Measurements from ENCODE around the gene SPATA20. TPM values are rescaled to one million over a fixed set of nuclear protein-coding genes. Genes with fewer than 3 reads are reported as not detected.

SPATA20 gene
- total and polyA plus RNA-seq, 2 donors from 2014 or later = 52.7 to 60.4 TPM

DNA sequence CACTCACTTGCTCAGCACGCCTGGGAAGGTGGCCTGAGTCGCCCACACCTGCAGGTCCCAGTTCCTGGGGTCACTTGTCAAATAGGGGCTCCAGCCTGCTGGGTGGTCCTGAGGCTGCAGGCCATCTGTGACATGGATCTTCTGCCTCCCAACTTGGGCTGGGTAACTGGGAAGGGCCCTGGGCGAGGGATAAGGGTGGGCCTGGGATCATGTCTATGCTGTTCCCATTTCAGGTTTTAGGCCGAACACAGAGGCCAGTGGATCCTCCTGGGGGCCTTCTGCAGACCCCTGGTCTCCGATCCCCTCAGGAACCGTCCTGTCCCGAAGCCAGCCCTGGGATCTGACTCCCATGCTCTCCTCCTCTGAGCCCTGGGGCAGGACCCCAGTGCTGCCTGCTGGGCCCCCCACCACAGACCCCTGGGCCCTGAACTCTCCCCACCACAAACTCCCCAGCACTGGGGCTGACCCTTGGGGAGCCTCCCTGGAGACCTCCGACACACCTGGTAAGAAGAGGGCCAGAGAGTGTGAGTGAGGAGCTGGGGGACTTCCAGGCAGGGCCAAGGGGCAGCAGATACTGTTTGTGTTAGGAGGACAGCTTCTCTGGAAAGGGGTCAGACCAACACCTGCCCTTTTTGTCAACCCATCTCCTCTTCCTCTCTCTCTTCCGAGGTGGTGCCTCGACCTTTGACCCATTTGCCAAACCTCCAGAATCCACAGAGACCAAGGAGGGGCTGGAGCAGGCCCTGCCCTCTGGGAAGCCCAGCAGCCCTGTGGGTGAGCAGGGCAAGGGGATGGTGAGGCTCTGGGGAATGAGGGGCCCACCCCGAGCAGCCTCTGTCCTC, 6.2 kb upstream of the SPATA20 start:
- H3K9me3 ChIP-seq (ENCODE audit: control insufficient read depth in 2 of 3, insufficient read depth in 1 of 3, low read length in 3 of 3) = no peaks in the 10 kb centered on the region
- peaks cover 0 to 42% (median 5%) of the 10 kb centered on the region in 3 donors for H3K4me1 ChIP-seq (ENCODE audit: control insufficient read depth in 2 of 3, insufficient read depth in 2 of 3, low read depth in 1 of 3, low read length in 3 of 3)
- no peak overlapping the region for H3K4me3 ChIP-seq (ENCODE audit: low read length in 3 of 3)
- no peak for TF ChIP-seq CTCF (IDR thresholded peaks at IDR 0.05; ENCODE audit: borderline replicate concordance, extremely low read depth, insufficient read depth)
- intact Hi-C loops (cut with DNase I) = loop anchor here (10.0 kb wide), 2 partner anchors 304 to 414 kb away; no protein-coding TSS in a partner anchor
- DNase-seq = peak in 2 of 5 donors; percentile 55 to 72
- H3K36me3 ChIP-seq (ENCODE audit: control insufficient read depth in 2 of 3, insufficient read depth in 3 of 3, low read length in 3 of 3) = peaks cover 0 to 5% (median 2%) of the 10 kb centered on the region in 3 donors
- no peak overlapping the region for H3K27ac ChIP-seq (ENCODE audit: low read depth in 2 of 2, low read length in 2 of 2)
- H3K9ac ChIP-seq (ENCODE audit: low read length in 3 of 3) = no peak overlapping the region
- H3K27me3 ChIP-seq (ENCODE audit: control insufficient read depth, insufficient read depth, low read length) = no peaks in the 10 kb centered on the region
- no peak for FAIRE-seq

DNA sequence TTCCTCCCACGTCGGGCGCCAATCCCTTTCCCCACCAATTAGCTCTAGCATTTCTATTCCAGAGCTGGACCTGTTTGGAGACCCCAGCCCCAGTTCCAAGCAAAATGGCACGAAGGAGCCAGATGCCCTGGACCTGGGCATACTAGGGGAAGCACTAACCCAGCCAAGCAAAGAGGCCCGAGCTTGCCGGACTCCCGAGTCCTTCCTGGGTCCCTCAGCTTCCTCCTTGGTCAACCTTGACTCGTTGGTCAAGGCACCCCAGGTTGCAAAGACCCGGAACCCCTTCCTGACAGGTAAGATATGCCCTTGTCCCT, 5.6 kb upstream of the SPATA20 start:
- H3K36me3 ChIP-seq (ENCODE audit: control insufficient read depth in 2 of 3, insufficient read depth in 3 of 3, low read length in 3 of 3) = peaks cover 0 to 5% (median 2%) of the 10 kb centered on the region in 3 donors
- no peaks in the 10 kb centered on the region for H3K9me3 ChIP-seq (ENCODE audit: control insufficient read depth in 2 of 3, insufficient read depth in 1 of 3, low read length in 3 of 3)
- peak overlapping the region in 1 of 3 donors; percentile 72 for H3K4me3 ChIP-seq (ENCODE audit: low read length in 3 of 3)
- H3K4me1 ChIP-seq (ENCODE audit: control insufficient read depth in 2 of 3, insufficient read depth in 2 of 3, low read depth in 1 of 3, low read length in 3 of 3) = peaks cover 0 to 37% (median 5%) of the 10 kb centered on the region in 3 donors
- TF ChIP-seq CTCF (IDR thresholded peaks at IDR 0.05; ENCODE audit: borderline replicate concordance, extremely low read depth, insufficient read depth) = no peak
- no peaks in the 10 kb centered on the region for H3K27me3 ChIP-seq (ENCODE audit: control insufficient read depth, insufficient read depth, low read length)
- no peak for FAIRE-seq
- DNase-seq = no peak
- peak overlapping the region in 1 of 3 donors; percentile 55 for H3K9ac ChIP-seq (ENCODE audit: low read length in 3 of 3)
- intact Hi-C loops (cut with DNase I) = loop anchor here (10.0 kb wide), 2 partner anchors 303 to 413 kb away; no protein-coding TSS in a partner anchor
- H3K27ac ChIP-seq (ENCODE audit: low read depth in 2 of 2, low read length in 2 of 2) = no peak overlapping the region

DNA sequence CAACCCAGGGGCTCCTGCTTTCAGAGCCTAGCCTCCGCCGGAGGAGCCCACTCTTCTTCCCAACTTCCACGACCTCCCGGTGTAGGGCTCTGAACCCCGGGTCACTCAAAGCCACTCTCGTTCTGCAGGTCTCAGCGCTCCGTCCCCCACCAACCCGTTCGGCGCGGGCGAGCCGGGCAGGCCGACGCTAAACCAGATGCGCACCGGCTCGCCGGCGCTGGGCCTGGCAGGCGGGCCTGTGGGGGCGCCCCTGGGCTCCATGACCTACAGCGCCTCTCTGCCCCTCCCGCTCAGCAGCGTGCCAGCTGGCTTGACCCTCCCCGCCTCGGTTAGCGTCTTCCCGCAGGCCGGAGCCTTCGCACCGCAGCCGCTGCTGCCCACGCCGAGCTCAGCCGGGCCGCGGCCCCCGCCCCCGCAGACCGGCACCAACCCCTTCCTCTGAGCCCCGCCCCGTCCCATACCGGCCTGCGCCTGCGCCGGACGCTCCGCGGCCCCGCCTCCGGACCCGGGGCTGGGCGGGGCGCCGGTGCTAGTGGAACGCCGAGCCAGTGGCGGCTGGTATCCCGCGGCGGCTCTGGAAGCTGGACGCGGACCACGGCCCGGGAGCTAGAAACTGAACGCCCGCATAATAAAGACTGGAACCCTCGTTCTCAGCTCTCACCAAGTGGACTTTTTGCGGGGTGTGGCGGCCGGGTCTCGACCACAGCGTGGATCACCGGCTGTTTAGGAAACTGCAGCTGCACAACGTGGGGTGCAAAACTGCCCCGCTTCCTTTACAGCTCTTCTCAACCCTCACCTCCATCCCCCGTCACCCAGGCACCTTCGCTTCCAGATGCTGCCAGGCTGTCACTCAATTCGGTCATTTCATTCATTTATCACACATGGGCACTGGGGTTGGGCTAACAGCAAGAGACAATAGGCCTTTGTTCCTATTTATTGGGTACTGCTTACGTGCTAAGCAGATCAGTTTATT, 5.0 kb upstream of the SPATA20 start:
- H3K36me3 ChIP-seq (ENCODE audit: control insufficient read depth in 2 of 3, insufficient read depth in 3 of 3, low read length in 3 of 3) = peaks cover 0 to 5% (median 2%) of the 10 kb centered on the region in 3 donors
- H3K4me1 ChIP-seq (ENCODE audit: control insufficient read depth in 2 of 3, insufficient read depth in 2 of 3, low read depth in 1 of 3, low read length in 3 of 3) = peaks cover 0 to 40% (median 5%) of the 10 kb centered on the region in 3 donors
- H3K4me3 ChIP-seq (ENCODE audit: low read length in 3 of 3) = peak overlapping the region; percentile 36 to 72 (median 62)
- TF ChIP-seq CTCF (IDR thresholded peaks at IDR 0.05; ENCODE audit: borderline replicate concordance, extremely low read depth, insufficient read depth) = peak; percentile 4
- peak overlapping the region in 2 of 3 donors; percentile 27 to 79 for H3K9ac ChIP-seq (ENCODE audit: low read length in 3 of 3)
- no peaks in the 10 kb centered on the region for H3K27me3 ChIP-seq (ENCODE audit: control insufficient read depth, insufficient read depth, low read length)
- no peak overlapping the region for H3K27ac ChIP-seq (ENCODE audit: low read depth in 2 of 2, low read length in 2 of 2)
- FAIRE-seq = no peak
- DNase-seq = peak; percentile 90 to 96 (median 93)
- intact Hi-C loops (cut with DNase I) = loop anchor here (10.0 kb wide), 2 partner anchors 303 to 413 kb away; no protein-coding TSS in a partner anchor
- no peaks in the 10 kb centered on the region for H3K9me3 ChIP-seq (ENCODE audit: control insufficient read depth in 2 of 3, insufficient read depth in 1 of 3, low read length in 3 of 3)
